GM10266 (cell line): ENCODE results near the gene ZNF219.
A peak's percentile ranks its signal among the peaks of the same experiment; 100 is the strongest.

Source experiments
- DNase-seq: peaks from one replicate; pipeline ENCODE4 v3.0.0; 2012; ENCODE audit errors: extremely low spot score
- TF ChIP-seq, protein P1 (sequence below): IDR thresholded peaks from 2 replicates; pipeline ENCODE4 v1.5.1; 2012; ENCODE audit warnings: mild to moderate bottlenecking, low read depth; ENCODE audit not compliant: control insufficient read depth, insufficient read depth; ENCODE audit errors: missing control alignments

The ZNF219 gene

DNA sequence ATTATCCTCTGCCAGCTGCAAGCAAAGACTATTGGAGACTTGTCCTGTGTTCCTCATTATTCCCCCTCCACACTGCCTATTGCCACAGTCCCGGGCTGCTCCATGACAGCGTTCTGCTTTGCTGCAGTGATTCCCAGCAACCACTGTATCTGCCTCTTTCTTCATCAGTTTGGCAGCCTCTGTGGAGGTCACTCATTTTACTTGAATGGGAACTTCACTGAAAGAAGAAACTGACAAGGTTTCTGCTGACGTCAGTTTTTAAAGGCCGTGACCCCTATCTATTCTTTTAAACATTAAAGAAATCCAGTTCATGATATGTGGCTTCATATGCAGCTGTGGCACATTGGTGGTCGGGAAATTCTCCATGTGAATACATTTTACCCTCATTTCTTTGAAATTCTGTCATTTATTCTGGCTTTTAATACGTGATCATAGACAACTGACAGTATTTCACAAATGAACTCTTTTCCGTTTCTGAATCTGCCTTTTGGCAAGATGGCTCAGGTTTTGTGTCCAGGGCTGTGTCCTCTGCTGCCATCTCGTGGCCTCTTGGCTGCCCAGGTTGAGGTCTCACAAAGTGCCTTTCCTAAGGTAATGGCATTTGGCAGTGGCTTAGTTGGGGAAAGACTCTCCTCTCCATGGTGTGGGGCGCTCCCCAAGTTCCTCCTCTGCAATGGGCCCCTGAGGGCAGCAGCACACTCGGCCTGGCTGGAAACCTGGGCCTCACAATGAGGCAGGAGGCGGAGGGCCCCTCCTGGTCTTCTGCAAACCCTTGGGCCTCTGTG is 8.2 kb upstream of the ZNF219 start:
- TF ChIP-seq, protein P1, sequence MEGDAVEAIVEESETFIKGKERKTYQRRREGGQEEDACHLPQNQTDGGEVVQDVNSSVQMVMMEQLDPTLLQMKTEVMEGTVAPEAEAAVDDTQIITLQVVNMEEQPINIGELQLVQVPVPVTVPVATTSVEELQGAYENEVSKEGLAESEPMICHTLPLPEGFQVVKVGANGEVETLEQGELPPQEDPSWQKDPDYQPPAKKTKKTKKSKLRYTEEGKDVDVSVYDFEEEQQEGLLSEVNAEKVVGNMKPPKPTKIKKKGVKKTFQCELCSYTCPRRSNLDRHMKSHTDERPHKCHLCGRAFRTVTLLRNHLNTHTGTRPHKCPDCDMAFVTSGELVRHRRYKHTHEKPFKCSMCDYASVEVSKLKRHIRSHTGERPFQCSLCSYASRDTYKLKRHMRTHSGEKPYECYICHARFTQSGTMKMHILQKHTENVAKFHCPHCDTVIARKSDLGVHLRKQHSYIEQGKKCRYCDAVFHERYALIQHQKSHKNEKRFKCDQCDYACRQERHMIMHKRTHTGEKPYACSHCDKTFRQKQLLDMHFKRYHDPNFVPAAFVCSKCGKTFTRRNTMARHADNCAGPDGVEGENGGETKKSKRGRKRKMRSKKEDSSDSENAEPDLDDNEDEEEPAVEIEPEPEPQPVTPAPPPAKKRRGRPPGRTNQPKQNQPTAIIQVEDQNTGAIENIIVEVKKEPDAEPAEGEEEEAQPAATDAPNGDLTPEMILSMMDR: peak; percentile 96
- DNase-seq: peak; percentile 70

DNA sequence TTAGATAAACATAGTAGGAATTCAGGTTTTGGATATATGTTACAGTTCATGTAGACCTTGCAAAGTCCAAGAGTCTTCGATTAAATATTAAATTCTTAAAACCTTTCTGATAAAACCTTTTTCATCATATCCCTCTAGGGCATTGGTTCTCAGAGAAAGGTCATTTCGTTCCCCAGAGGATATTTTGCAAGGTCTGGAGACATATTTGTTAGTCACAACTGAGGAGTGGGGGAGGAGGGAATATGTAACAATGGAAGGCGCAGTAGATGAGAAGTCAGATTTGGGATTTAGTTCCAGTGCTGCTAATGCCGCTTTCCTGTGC is 7.7 kb upstream of the ZNF219 start:
- no peak for DNase-seq
- TF ChIP-seq, protein P1: no peak

DNA sequence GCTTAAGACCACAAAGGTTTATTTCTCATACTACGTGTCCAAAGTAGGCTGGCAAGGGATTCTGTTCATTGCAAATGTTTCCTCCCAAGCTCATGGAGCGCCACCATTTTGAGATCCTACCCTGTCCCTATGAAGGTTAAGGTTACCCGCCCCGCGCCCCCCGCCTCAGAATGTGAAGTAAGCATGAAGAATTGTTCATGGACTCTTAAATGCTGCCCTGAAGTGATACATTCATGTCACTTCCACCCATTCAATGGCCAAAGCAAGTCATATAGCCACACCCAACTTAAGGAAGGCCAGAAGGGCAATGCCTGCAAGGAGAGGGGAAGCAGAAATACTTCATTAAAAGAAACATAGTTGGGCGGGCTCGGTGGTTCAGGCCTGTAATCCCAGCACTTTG is 6.6 kb upstream of the ZNF219 start:
- DNase-seq: no peak
- TF ChIP-seq, protein P1: no peak

DNA sequence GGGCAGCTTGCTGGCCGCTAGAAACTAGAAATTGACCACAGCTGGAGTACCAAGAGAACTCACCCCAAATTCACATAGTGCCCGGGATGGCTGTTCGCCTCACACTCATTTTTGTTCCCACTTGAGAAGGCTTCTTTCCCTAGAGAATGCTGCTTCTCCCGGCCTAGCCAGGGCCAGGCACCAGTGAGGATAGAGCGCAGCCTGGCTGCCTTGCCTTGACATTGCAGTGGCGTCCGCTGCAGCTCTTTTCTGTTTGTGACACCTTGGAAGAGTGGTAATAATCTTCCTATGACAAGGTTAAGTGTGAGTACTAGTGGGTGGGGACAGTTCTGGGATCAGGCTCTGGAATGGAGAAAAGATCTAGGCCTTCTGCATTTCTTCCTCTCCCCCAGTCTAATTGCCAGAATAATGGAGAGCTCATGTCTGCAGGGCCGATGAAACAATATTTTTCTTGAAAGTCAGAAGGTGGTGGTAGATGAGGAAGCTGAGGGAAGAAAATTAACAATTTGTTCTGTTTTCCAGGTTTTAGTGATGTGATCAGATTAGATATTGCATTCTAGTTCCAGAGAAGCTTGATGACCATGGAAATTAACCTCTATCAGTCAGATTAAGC is 6.1 kb upstream of the ZNF219 start:
- peak; percentile 65 for DNase-seq
- TF ChIP-seq, protein P1: peak; percentile 99

DNA sequence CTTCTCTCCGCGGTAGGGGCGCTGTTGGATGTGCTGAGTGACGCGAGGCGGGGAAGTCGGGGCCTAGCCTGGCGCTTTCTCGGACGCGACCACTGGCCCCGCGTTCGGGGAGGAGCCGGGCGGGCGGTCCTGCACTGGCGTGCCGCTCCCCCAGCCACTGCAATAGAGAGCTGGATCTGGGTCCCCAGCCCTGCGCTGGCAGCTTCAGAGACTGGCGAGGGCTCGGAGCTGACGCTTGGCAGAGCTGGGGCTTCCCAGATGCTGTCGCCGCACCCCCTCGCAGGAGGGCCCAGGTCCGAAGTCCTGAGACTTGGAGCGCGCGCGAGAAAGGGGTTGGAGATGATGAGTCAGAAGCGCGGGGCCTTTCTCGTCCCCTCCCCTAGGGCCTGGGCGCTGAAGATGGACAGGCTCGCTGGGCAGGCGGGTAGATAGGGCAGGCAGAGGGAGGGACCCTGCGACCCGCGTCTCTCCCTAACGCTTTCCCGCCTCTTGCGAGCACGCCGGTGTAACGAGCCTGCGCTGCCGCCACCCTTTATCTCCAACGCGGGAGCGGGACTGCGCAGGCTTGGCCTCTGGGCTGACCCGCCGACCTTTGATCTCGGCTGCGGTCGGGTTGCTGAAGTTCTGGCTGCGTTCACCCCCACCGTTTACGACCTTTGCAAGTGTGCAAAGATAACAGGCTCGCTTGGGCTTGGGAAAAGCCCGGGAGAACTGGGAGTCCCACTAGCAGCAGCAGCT is 5.4 kb upstream of the ZNF219 start:
- peak; percentile 94 for DNase-seq
- TF ChIP-seq, protein P1: peak; percentile 76

DNA sequence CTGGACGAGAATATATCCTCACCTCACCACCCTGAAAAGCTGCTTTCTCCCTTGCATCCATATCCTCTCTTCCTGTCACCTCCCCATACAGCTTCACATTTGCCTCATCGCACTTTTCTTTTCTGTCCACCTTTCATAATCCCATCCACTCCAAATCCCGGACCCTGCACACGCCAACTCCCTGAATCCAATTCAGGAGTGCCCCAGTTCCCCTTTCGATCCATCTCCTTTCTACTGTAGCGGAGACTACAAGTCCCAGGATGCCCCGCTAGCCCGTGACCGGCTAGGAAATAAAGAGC is 4.9 kb upstream of the ZNF219 start:
- TF ChIP-seq, protein P1: no peak
- no peak for DNase-seq

DNA sequence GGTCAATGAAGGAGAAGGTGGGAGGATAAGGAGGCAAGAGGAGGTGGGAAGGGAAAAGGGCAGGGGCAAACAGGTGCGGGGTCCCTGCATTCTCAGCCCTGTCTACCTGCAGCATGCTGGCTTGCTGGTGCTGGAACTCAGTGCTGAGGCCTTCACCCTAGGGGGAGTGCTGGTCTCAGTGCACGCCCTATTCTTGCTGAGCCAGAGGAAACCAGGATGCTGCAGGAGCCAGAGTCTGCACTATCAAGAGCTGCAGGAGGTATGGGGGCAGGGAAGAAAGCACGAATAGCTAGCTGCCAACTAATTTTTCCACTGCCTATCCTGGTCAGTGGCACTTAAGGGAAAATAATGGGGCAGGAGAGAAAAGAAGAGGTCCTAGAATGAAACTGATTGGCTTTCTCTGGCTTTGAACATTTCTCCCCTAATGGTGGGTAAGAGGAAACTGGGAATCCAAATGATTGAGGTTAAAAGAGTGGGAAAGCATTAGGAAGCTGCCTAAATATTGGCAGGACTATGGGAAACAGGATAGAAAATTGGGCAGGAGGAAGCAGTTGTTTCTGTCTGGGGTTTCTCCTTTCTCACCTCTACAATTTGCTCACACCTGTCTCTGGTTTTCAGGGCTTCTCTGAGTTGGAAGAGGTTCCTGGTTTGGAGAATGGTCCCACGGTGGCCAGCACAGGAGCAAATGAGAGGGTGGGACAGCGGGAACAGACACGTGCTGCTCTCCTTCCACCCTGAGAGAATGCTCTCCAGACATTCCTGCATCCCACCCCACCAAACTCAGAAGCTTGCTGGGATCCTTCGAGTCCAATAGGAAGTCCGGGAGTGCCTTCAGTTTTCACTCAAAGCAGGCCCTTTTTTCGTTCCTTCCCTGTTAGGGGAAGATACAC is 4.3 kb upstream of the ZNF219 start:
- DNase-seq: peak; percentile 20
- TF ChIP-seq, protein P1: no peak
